Measurements from ENCODE around the gene PFDN5.

Gene PFDN5

DNA sequence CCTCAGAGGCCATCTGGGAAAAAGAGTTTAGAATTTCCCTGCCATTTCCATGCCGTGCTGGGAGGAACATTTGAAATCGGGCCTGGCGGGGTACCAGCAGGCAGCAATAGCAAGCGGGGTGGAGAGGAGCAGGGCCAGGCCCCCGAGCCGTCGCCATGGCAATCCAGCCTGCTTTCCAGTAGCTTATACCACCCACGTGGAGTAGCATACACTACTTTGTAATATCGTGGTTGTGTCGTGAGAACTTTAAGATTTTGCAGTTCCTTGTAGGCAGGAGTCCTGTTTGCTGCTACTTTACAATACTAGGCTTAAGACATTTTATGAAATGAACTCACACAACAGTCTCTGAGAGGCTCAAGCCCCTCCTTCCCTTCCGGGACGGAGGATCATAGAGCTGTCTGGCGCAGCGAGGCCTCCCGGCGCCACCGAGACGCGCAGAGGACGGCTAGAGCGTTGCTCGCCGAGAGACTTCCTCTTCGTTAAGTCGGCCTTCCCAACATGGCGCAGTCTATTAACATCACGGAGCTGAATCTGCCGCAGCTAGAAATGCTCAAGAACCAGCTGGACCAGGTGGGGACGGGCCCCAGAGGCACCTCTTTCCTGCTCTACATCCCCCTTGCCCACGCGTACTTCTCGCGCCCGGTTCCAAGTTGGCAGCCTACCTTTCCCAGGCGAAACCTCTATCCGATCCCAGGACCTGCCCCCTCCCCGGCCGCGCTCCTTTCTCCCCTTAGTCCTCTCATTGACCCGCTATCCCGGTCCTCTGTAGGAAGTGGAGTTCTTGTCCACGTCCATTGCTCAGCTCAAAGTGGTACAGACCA lies at the start of gene PFDN5:
Gene PFDN5 (plus strand): TSS at position 473 of the 821 bp plus-strand sequence. CDS start 26 bp downstream, at position 499.
- DNase-seq (ENCODE audit: low read depth in 2 of 2) = peak in 1 of 2 experiments; percentile 61

DNA sequence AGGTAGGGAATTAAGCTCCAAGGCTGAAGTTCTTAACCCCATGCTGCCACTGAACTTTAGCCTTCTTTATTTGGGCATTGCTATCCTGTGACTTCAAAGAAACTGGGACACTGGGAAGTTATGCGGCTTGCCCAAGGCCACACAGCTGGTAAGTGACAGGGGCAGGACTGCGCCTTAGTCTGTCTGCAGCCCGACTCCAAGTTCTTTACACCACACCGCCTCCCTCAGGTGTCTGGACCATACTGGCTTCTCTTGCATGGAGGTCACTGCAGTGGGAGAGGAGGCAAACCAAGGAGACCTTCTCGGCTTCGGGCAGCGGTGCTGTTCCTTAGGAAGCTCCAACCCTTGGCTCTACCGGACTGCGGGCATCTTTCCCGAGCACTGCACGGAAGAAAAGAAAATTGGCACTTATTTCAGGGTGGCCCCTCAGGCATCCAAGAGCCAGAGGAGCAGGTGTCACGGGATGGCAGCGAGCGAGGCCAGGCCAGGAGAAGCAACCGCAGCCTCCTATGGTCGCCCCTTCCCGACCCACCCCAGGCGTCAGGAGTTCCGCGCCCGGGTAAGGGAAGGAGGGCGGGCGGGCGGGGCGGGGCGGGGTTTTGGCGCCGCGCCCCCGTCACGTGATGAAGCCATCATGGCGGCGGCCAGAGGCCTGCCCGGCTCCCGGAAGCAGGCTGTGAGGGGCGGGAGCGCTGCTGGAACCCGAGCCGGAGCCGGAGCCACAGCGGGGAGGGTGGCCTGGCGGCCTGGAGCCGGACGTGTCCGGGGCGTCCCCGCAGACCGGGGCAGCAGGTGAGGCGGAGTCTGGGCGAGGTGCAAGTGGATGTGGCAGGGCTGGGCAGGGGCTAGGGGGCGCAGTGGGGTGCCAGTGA lies 43.6 kb upstream of the PFDN5 start:
- no peak for DNase-seq (ENCODE audit: low read depth in 2 of 2)

DNA sequence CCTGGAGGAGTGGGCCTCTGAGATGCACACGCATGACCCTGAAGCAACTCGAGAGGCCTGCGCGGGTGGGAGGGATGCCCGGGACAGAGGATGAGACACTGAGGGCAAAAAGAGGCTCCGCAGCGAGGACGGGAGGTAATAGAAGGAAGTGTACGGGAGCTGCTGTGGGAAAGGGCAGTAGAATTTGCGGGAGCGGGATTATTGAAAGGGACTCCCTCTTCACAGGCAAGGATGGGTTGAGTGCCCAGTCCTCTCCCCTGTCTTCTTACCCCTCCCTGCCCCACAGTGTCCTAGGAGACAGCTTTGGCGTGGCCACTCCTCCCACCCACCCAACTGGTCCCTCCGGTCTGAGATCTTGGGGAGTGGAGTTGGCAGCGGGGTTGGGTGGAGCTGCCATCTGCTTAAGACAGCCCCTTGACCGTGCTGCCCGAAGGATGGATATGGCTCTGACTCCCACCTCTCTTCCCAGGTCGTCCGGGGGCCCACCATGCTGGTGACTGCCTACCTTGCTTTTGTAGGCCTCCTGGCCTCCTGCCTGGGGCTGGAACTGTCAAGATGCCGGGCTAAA lies 42.9 kb upstream of the PFDN5 start:
- DNase-seq (ENCODE audit: low read depth in 2 of 2) = no peak

DNA sequence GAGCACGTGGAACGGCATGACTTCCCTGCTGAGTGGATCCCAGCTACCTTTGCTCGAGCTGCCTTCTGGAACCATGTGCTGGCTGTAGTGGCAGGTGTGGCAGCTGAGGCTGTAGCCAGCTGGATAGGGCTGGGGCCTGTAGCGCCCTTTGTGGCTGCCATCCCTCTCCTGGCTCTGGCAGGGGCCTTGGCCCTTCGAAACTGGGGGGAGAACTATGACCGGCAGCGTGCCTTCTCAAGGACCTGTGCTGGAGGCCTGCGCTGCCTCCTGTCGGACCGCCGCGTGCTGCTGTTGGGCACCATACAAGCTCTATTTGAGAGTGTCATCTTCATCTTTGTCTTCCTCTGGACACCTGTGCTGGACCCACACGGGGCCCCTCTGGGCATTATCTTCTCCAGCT lies 42.0 kb upstream of the PFDN5 start:
- DNase-seq (ENCODE audit: low read depth in 2 of 2) = no peak

DNA sequence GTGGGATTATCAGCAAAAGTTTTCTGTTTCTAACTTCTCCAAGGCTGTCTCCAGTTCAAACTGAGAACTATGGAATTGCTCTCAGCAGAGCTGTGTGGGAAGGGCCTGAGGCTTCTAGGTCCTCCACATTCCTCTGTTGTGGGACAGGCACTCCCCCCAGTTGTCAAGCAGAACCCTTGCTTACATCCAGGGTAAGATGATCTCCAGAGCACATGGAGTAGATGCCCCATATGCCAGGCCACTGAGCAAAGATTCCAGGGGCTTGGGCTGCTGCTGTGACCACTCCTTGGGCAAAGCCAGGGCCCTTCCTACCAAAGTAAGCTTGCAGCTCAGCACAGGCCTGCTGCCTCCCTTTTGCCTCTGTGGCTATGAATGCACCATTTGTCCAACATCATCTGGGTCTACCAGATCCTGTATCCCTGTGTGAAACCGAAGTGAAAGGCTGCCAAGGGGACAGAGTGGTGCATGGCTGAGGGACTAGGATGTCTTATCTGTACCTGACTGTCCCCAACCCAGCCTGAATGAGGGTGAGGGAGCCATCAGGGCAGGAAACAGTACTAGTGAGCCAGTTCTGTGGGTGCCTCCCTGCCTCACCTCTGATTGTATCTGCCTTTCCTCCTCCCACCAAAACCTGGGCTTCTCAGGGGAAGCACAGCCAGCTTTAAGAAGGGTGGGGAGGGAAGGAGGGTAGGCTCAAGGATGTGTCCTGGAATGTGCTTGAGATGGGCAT lies 40.4 kb upstream of the PFDN5 start:
- no peak for DNase-seq (ENCODE audit: low read depth in 2 of 2)

DNA sequence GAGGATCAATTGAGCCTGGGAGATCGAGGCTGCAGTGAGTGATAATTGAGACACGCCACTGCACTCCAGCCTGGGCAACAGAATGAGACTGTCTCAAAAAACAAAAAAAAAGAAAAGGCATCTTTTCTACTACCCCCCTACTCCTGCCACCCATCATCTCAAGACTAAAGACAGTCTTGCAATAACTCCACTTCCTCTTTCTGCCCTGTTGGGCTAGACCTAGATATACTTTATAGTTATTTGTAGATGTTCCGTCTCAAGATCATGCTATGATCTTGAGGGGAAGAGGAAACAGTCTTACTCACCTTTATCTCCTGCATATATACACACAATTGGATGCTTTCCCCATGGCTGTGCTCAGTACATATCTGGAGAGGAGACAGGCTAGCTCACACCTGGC lies 39.3 kb upstream of the PFDN5 start:
- DNase-seq (ENCODE audit: low read depth in 2 of 2) = no peak

DNA sequence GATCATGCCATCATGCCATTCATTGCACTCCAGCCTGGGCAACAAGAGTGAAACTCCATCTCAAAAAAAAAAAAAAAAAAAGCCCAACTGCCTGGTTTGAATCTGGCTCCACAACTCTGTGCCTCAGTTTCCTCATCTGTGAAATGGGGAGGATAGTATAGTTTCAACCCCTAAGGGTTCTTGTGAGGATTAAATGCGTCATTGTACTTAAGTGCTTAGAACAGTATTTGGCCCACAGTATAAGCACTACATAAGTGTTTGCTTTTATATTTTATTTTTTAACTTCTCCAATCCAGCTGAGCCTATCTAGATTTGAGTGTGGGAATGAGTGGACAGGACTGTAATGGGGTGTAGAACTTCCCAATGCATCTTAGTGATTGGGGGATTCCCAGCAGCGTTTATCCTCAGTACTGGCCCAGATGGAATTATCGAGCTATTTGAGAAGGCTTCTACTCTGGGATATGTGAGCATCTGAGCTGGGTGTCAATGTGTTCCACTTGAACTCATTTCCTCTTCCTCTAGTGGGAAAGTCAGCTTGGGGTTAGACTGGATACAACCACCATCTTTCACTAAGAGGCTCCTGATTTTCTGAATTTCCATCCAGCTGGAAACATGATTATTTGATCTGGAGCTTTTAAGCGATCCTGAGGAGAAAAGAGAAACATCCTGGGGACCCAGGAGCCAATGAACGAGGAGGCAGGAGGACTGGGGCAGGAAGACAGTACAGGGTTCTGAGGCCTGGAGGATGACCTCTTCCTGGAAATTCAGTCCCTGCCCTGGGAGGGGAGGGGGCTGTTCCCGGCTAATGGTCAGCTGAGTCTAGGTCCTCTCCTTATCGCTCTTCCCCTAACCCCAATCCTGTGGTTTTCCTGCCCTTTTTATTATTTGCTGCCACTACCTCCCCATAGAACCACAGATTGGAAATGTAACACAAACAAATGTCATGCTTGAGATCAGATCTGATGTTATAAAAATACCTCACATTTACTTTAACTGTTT lies 36.5 kb upstream of the PFDN5 start:
- DNase-seq (ENCODE audit: low read depth in 2 of 2) = no peak

DNA sequence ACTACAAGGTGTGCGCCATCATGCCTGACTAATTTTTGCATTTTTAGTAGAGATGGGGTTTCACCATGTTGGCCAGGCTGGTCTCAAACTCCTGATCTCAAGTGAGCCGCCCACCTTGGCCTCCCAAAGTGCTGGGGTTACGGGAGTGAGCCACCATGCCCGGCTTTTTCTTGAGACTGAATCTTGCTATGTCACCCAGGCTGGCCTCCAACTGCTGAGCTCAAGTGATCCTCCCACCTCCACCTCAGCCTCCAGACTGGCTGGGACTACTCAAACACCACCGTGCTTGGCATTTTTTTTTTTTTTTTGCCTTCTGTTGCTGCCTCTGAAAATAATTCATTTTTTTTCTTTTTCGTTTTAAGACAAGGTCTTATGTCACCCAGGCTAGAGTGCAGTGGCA lies 35.5 kb upstream of the PFDN5 start:
- DNase-seq (ENCODE audit: low read depth in 2 of 2) = no peak

DNA sequence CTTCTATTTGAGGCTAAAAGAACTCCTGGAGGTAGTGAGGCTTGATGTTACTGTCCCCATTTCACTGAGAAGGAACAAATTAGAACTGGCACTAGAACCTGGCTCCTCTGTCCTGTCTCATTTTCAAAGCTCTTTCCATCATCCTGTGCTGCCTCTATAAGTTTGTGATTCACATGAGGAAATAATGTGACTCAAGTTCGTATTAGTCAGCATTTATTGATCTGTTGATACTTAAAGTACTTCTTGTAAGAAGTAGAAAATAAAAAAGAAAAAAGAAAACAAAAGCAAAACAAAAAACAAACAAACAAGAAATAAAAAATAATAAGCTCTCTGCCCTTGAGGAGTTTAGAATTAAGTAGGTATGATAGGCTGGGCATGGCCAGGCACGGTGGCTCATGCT lies 29.6 kb upstream of the PFDN5 start:
- DNase-seq (ENCODE audit: low read depth in 2 of 2) = no peak

DNA sequence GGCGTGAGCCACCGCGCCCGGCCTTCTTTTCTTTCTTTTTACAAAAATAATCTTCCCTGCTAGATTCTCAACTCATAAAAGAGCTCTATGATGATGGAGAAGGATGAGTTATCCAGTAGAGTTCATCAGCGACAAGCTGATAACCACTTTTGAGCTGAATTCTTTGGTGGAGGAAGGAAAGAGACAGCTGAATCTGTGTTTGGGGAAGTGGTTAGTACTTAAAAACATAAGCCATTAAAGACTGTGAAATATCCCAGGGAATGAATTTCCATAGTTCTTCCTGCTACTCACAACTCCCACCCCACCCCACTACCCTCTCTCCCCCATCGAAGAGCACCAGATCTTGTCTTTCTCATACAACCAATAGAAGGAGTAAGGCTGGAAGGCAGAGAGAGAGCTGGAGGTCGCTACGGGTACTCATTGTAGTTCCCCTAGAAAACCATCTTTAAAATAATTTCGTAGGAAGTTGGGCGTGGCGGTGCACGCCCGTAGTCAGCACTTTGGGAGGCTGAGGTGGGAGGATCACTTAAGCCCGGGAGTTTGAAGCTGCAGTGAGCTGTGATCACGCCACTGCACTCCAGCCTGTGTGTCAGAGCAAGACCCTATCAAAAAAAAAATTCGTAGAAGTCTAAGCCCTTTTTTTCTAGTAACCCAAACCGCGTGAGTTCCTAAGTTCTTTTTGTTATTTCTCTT lies 27.9 kb upstream of the PFDN5 start:
- no peak for DNase-seq (ENCODE audit: low read depth in 2 of 2)

DNA sequence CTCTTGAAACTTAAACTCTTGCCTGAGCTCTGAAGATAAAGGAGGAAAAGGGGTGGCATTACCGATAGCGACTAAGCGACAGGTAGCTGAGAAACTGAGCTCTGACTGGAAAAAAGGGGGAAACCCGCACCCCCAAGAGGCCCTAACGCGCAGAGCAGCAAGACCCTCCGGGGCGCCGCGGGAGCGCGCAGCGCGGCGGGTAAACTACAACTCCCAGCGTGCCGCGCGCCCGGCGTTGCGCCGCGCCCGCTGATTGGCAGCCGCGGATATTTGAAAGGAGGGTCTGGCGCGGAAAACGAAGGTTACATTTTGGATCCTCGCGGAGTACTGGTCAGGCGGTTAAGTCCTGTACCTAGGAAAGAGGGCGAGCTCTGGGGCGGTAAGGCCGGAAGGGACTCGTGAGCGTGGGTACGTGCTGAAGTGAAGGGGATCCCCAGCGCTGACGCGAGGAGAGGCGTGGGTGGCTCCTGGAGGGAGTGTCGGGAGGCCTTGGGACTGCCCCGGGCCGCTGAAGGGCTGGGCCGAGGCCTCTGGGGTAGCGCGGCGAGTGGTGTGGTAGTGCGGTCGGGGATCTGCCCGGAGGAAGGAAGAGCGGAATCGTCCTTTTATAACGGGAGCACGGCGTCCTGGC lies 27.2 kb upstream of the PFDN5 start, which contains the start of gene ESPL1:
Gene ESPL1 (plus strand): TSS at position 301 of the 631 bp plus-strand sequence. CDS start 468 bp downstream, outside the sequence.
- peak; percentile 30 to 32 for DNase-seq (ENCODE audit: low read depth in 2 of 2)

DNA sequence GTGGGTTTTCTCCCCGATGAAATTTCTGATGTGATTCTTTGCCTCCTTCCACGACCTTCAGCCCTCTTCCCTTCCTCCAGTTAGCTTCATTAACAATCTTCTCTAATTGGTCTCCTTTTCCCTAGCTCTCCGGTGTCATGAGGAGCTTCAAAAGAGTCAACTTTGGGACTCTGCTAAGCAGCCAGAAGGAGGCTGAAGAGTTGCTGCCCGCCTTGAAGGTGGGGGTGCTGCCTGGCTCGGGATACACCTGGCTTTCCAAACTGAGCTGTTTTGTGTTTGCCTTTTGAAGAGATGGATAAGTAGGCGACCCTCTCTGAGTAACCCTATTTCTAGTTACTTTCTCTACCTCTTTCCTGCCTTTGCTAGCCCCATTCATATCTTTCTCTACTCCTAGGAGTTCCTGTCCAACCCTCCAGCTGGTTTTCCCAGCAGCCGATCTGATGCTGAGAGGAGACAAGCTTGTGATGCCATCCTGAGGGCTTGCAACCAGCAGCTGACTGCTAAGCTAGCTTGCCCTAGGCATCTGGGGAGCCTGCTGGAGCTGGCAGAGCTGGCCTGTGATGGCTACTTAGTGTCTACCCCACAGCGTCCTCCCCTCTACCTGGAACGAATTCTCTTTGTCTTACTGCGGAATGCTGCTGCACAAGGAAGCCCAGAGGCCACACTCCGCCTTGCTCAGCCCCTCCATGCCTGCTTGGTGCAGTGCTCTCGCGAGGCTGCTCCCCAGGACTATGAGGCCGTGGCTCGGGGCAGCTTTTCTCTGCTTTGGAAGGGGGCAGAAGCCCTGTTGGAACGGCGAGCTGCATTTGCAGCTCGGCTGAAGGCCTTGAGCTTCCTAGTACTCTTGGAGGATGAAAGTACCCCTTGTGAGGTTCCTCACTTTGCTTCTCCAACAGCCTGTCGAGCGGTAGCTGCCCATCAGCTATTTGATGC lies 26.4 kb upstream of the PFDN5 start:
- DNase-seq (ENCODE audit: low read depth in 2 of 2) = no peak

DNA sequence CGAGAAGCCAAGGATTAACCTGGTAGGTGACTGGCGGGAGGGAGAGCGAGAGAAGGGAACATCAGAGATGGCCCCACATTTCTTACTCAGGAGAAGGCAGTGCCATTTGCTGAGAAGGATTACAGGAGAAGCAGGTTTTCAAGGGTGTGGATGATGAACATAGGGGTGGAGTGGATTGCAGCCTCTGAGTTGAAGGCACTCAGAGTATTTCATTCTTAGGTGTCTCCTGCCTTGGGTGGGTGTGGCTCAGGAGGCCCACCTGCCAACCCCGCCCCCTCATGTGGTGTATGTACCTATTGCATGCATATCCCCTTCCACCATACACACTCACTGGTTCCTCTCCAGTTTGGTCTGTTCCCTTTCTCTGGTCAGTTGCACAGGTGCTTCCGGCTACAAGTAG lies 20.9 kb upstream of the PFDN5 start:
- DNase-seq (ENCODE audit: low read depth in 2 of 2) = no peak

DNA sequence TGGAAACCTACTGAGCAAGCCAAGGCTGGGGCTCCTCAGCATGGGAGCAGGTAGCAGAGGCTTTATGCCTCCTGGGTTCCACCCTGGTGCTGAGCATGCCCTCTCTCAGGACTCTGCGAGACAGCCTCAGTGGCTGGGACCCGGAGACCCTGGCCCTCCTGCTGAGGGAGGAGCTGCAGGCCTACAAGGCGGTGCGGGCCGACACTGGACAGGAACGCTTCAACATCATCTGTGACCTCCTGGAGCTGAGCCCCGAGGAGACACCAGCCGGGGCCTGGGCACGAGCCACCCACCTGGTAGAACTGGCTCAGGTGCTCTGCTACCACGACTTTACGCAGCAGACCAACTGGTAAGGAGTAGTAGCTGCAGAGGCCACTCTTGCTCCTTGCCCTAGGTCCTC lies 18.8 kb upstream of the PFDN5 start:
- DNase-seq (ENCODE audit: low read depth in 2 of 2) = no peak

DNA sequence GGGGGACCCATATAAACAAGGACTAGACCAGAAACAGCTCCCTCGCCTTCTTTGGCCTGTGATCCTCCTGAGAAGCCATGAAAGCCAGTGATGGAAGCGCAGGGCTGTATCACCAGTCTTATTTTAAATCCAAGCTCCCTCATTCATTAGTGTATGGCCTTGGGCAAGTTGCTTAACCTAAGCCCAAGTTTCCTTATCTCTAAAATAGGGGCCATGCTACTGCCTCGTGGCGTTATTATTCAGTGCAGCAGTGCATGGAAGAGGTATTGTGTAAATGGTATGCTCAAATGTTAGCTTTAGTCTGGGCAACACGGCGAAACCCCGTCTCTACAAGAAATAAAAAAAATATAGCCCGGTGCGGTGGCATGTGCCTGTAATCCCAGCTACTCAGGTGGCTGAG lies 17.4 kb upstream of the PFDN5 start:
- no peak for DNase-seq (ENCODE audit: low read depth in 2 of 2)

DNA sequence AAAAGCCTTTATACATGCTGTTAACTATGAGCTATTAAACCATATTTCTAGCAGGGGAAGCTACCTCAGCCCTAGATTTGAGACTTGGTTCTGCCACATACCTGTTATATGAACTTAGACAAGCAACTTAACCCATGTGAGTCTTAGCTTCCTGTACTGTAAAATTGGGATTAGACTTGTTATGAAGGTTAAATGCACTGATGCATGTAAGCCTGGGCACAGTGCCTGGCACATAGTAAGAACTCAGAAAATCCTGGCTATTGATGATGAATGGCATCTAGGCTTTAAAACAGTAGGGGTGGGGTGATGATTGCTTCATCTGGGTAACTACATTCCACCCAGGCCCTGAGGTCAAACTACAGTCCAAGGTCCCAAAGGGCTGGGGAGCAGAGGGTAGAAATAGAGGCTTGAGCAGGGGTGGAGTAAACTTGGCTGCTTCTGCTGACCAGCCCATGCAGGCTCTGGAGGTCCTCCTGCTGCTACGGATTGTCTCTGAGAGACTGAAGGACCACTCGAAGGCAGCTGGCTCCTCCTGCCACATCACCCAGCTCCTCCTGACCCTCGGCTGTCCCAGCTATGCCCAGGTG lies 16.0 kb upstream of the PFDN5 start:
- DNase-seq (ENCODE audit: low read depth in 2 of 2) = no peak

DNA sequence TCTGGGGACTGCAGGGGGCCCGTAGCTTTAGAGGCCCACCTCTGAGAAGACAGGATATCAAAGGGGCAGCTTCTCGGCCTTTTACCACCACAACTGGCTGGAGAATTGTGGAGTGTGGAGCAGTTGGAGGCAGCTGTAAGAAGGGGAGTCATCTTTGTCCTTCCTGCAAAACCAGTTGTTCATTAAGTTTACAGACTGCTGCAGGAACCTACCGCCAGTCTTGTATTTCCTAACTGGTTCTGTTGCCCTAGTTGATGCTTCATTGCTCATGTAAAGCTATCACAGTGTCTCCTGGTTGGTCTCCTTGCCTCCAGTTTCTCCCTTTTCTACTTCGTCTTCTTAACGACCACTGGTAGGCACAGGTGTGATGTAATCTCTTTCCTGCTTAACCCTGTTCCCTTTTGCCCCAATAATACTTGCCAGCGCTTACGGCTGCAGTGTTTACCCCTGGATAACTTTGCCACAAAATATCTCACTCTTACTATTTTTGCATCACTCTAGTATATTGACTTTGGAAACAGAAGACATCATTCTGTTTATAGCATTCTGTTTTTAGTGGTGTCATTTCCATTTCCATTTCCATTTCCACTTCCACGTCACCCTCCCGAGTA lies 15.3 kb upstream of the PFDN5 start:
- DNase-seq (ENCODE audit: low read depth in 2 of 2) = no peak
